Measurements from ENCODE around the gene DDIT3.

GRCh38 chr12:57554897-57555296 is 34.6 kb upstream of the DDIT3 start:
- TF ChIP-seq CTCF (conservative IDR thresholded peaks at IDR 0.05; ENCODE audit: low read depth, low read length) = no peak
- TF ChIP-seq EZH2 (IDR thresholded peaks at IDR 0.05; ENCODE audit: low read length, unreplicated experiment) = no peak
- no peak for TF ChIP-seq EZH2phosphoT487 (IDR thresholded peaks at IDR 0.05; ENCODE audit: borderline replicate concordance, low read length)

All from PC-3 (cell line).